Ecto neural progenitor cell (in vitro differentiated cells): ENCODE data around the gene EIF4H.
"Not testable (repeated sequence)": the region's sequence is repeated elsewhere in the genome, so short reads cannot be mapped to it uniquely, and the experiment has no call there.

Source experiments
- DNase-seq: peaks from one replicate; pipeline ENCODE4 v3.0.0-alpha.2; 2018; ENCODE audit warnings: low spot score

Gene EIF4H

GRCh38 chr7:74175340-74175739, 1.2 kb downstream of the EIF4H start:
- no peak for DNase-seq

GRCh38 chr7:74176555-74176954, 2.4 kb downstream of the EIF4H start:
- DNase-seq, result no peak

- DNase-seq, result no peak
Measured at GRCh38 chr7:74178632-74179031, 4.5 kb downstream of the EIF4H start.

- DNase-seq, result no peak
Measured at GRCh38 chr7:74179935-74180604, 5.9 kb downstream of the EIF4H start.

GRCh38 chr7:74180866-74181265, 6.7 kb downstream of the EIF4H start:
- no peak for DNase-seq

GRCh38 chr7:74181821-74182220, 7.7 kb downstream of the EIF4H start:
- no peak for DNase-seq

- DNase-seq, result no peak
Measured at GRCh38 chr7:74182453-74183090, 8.4 kb downstream of the EIF4H start.

GRCh38 chr7:74183142-74183541, 9.0 kb downstream of the EIF4H start:
- no peak for DNase-seq

- DNase-seq, result no peak
Measured at GRCh38 chr7:74183653-74184450, 9.7 kb downstream of the EIF4H start.

- no peak for DNase-seq
Measured at GRCh38 chr7:74185016-74185415, 10.9 kb downstream of the EIF4H start.

- no peak for DNase-seq
Measured at GRCh38 chr7:74185636-74186035, 11.5 kb downstream of the EIF4H start.

- no peak for DNase-seq
Measured at GRCh38 chr7:74187915-74188675, 13.9 kb downstream of the EIF4H start.

GRCh38 chr7:74190259-74190658, 16.1 kb downstream of the EIF4H start:
- DNase-seq, result no peak

- DNase-seq, result no peak
Measured at GRCh38 chr7:74191231-74191630, 17.1 kb downstream of the EIF4H start.

GRCh38 chr7:74193054-74193453, 18.9 kb downstream of the EIF4H start:
- no peak for DNase-seq

GRCh38 chr7:74193913-74194312, 19.8 kb downstream of the EIF4H start:
- DNase-seq, result no peak

GRCh38 chr7:74194686-74195085, 20.5 kb downstream of the EIF4H start:
- no peak for DNase-seq

GRCh38 chr7:74195139-74195860, 21.1 kb downstream of the EIF4H start:
- not testable (repeated sequence) for DNase-seq

- DNase-seq, result not testable (repeated sequence)
Measured at GRCh38 chr7:74195968-74196654, 22.0 kb downstream of the EIF4H start.

GRCh38 chr7:74197449-74198124, 23.4 kb downstream of the EIF4H start:
- no peak for DNase-seq
